HepG2 (cell line): Measurements from ENCODE around the gene SAP30. TPM values are rescaled to one million over a fixed set of nuclear protein-coding genes. Genes with fewer than 3 reads are reported as not detected.

Experiments used
- ARHGAP35 ChIP-seq: sonication (generic); formaldehyde crosslinking; IDR thresholded peaks from 2 replicates; pipeline ENCODE4 v1.9.0; 2022; ENCODE audit warnings: mild to moderate bottlenecking, inconsistent platforms, moderate library complexity, missing genetic modification reagents, borderline replicate concordance
- CHD4 ChIP-seq: fragments of 200-600 bp; sonication (generic); IDR thresholded peaks from 2 replicates; pipeline ENCODE4 v1.7.0; 2017; ENCODE audit warnings: mild to moderate bottlenecking, low read length, borderline replicate concordance
- DDIT3 ChIP-seq: sonication (generic); formaldehyde crosslinking; IDR thresholded peaks from 2 replicates; pipeline ENCODE4 v1.4.0; 2020; ENCODE audit warnings: mild to moderate bottlenecking, missing genetic modification reagents
- HNRNPUL1 ChIP-seq: fragments of 200-400 bp; formaldehyde crosslinking; IDR thresholded peaks from 2 replicates; pipeline ENCODE4 v1.6.1; 2017; ENCODE audit warnings: low read depth, mild to moderate bottlenecking, low read length, moderate library complexity
- HOXA5 ChIP-seq: sonication (generic); formaldehyde crosslinking; IDR thresholded peaks from 2 replicates; pipeline ENCODE4 v1.4.0; 2020; ENCODE audit warnings: missing genetic modification reagents
- MXD3 ChIP-seq: IDR thresholded peaks from 2 replicates; pipeline ENCODE4 v1.6.1; 2016; ENCODE audit warnings: mild to moderate bottlenecking, missing biosample characterization, missing genetic modification reagents
- SNAPC4 ChIP-seq: sonication (generic); formaldehyde crosslinking; IDR thresholded peaks from 2 replicates; pipeline ENCODE4 v1.4.0; 2020; ENCODE audit warnings: mild to moderate bottlenecking, missing genetic modification reagents
- TRAFD1 ChIP-seq: sonication (generic); formaldehyde crosslinking; IDR thresholded peaks from 2 replicates; pipeline ENCODE4 v1.5.1; 2020; ENCODE audit warnings: missing genetic modification reagents, mild to moderate bottlenecking, borderline replicate concordance
- ZNF644 ChIP-seq: IDR thresholded peaks from 2 replicates; pipeline ENCODE4 v1.6.1; 2016; ENCODE audit warnings: low read depth
- polyA plus RNA-seq, 8 experiments: library from polyadenylated mRNA; depleted of rRNA in 3 of 8; stranded (reverse) in 7 of 8; unstranded in 1 of 8; fragments of >200 nt; fragmentation: Illumina TruSeq in 4 of 8; extraction: Trizol in 4 of 8; gene quantifications; 2 replicates each; pipeline versions ENCODE4 v1.2.1 to v1.2.3, GENCODE V29; 2011 to 2016; ENCODE audit warnings: low read depth in 4 of 8, missing spikeins in 1 of 8, mixed read lengths in 1 of 8; ENCODE audit not compliant: insufficient read depth in 1 of 8
- total RNA-seq, 5 experiments: library from RNA; depleted of rRNA; stranded (reverse); fragments of >200 nt; fragmentation: Illumina TruSeq; extraction: Trizol; gene quantifications; 2 replicates each; pipeline ENCODE4 v1.2.3, GENCODE V29; 2016; ENCODE audit warnings: low read depth in 1 of 5

The SAP30 gene
- total and polyA plus RNA-seq, 2 of the 13 experiments (the other 11 are each of a cell fraction or from before 2014, with no cell fraction given): 14.2 to 25.1 TPM

- TF ChIP-seq SNAPC4: no peak
- TF ChIP-seq ARHGAP35 (CRISPR knock-in tag): no peak
- TF ChIP-seq MXD3 (CRISPR knock-in tag): no peak
- no peak for TF ChIP-seq HOXA5 (CRISPR knock-in tag)
- no peak for TF ChIP-seq HNRNPUL1
- no peak for TF ChIP-seq CHD4
- no peak for TF ChIP-seq TRAFD1 (CRISPR knock-in tag)
- no peak for TF ChIP-seq ZNF644 (CRISPR knock-in tag)
- TF ChIP-seq DDIT3 (CRISPR knock-in tag): no peak
Measured at GRCh38 chr4:173346074-173346473, 24.7 kb upstream of the SAP30 start (continued).
